Measurements from ENCODE around the gene PARP6. TPM values are rescaled to one million over a fixed set of nuclear protein-coding genes. Genes with fewer than 3 reads are reported as not detected.

Gene PARP6
- total and polyA plus RNA-seq, 2 of the 8 experiments (the other 6 are each of a cell fraction or from before 2014, with no cell fraction given): 39.8 to 45.3 TPM

- Histone ChIP-seq H3K23me2 (ENCODE audit: low read depth, low read length) (no peaks in the 10 kb centered on the region), H3K14ac (ENCODE audit: insufficient read length) (no peak overlapping the region), H2BK120ac (replicated peaks; ENCODE audit: low read depth, low read length) (no peak overlapping the region), H2BK20ac (ENCODE audit: low read length) (no peak overlapping the region), H4K8ac (ENCODE audit: extremely low read depth, insufficient read depth, low read length) (no peak overlapping the region), H3K36me3 (ENCODE audit: control insufficient read depth in 2 of 4, insufficient read depth in 4 of 4, low read length in 3 of 4) (no peaks in the 10 kb centered on the region), H2AFZ (ENCODE audit: low read length) (no peak overlapping the region), H3K9ac (replicated peaks in 1 of 4; ENCODE audit: extremely low read depth in 1 of 4, low read depth in 3 of 4, low read length in 3 of 4) (no peak overlapping the region; a peak in 1 of 7 replicates), H3K79me1 (ENCODE audit: low read depth, low read length) (no peaks in the 10 kb centered on the region), H3K4me3 (ENCODE audit: extremely low read depth in 1 of 4, insufficient read depth in 2 of 4, low read depth in 3 of 4, low read length in 4 of 4) (no peak overlapping the region), H3K79me2 (ENCODE audit: control insufficient read depth in 1 of 2, insufficient read depth in 2 of 2, low read length in 2 of 2) (no peaks in the 10 kb centered on the region), H3K18ac (ENCODE audit: extremely low read depth, low read length) (no peak overlapping the region), H3K4me2 (ENCODE audit: insufficient read depth in 1 of 2, low read depth in 2 of 2, low read length in 2 of 2) (no peak overlapping the region), H3K23ac (ENCODE audit: insufficient read length) (no peak overlapping the region), H3K9me3 (ENCODE audit: insufficient read depth in 2 of 2, low read depth in 1 of 2, low read length in 1 of 2) (no peaks in the 10 kb centered on the region), H3K56ac (replicated peaks; ENCODE audit: insufficient read length, low read depth, low read length) (no peak overlapping the region), H2BK12ac (ENCODE audit: low read depth, low read length) (no peak overlapping the region), H2AK5ac (ENCODE audit: low read depth, low read length) (no peak overlapping the region), H2BK5ac (ENCODE audit: low read depth, low read length) (no peak overlapping the region), H3K27ac (ENCODE audit: low read depth, low read length) (no peak overlapping the region), H4K5ac (ENCODE audit: insufficient read length, low read depth, low read length) (no peak overlapping the region), H3K4ac (replicated peaks; ENCODE audit: insufficient read length, low read depth, low read length) (no peak overlapping the region), H4K91ac (replicated peaks; ENCODE audit: insufficient read length, low read length) (no peak overlapping the region), H3K4me1 (replicated peaks in 1 of 4; ENCODE audit: control insufficient read depth in 3 of 4, insufficient read depth in 4 of 4, low read length in 3 of 4) (no peaks in the 10 kb centered on the region), H4K20me1 (replicated peaks in 1 of 2; ENCODE audit: control insufficient read depth in 1 of 2, insufficient read depth in 2 of 2, low read length in 2 of 2) (no peaks in the 10 kb centered on the region), H3K27me3 (replicated peaks in 1 of 4; ENCODE audit: control insufficient read depth in 3 of 4, extremely low read depth in 1 of 4, insufficient read depth in 3 of 4, low read length in 3 of 4) (0 out of 7 replicates have a peak, but pooled peaks cover 0 to 3% (median 0%) of the 10 kb centered on the region in 4 experiments), H2BK15ac (ENCODE audit: low read length) (no peak overlapping the region)
- FAIRE-seq (no peak), DNase-seq (ENCODE audit: low read depth in 1 of 2, low spot score in 2 of 2) (peak; percentile 19 to 59)
- WGBS, 2 experiments (ENCODE audit: extremely low coverage in 1 of 2, insufficient coverage in 1 of 2, insufficient read length in 1 of 2, insufficient replicate concordance in 2 of 2, low coverage in 1 of 2, low lambda C conversion rate in 2 of 2, missing lambda C conversion rate in 1 of 2): 40% methylated on average over 3 of the region's 3 CpGs; no CpG with 5 or more reads in 1 of the 2 experiments
- ChIA-PET POLR2A (ENCODE audit: partially characterized antibody) (interaction anchor here (1.9 to 3.5 kb wide), 2 partner anchors 11 to 55 kb away, joined by 5 to 13 read pairs; no protein-coding TSS in a partner anchor), CTCF (ENCODE audit: partially characterized antibody) (interaction anchor here (0.6 to 5.4 kb wide), 20 partner anchors 11 to 572 kb away, joined by 3 to 50 read pairs (median 4); partner anchors contain the start of gene GRAMD2A)
- TF ChIP-seq CEBPB (IDR thresholded peaks at IDR 0.05; ENCODE audit: low read depth, low read length) (no peak), SRF (IDR thresholded peaks at IDR 0.05; ENCODE audit: low read depth, low read length) (no peak), ZNF274 (IDR thresholded peaks at IDR 0.05; ENCODE audit: borderline replicate concordance, extremely low read depth, low read length) (no peak), TCF12 (IDR thresholded peaks at IDR 0.05; ENCODE audit: low read depth, low read length) (no peak), TAF1 (IDR thresholded peaks at IDR 0.05; ENCODE audit: low read depth, low read length) (no peak), CREB1 (IDR thresholded peaks at IDR 0.05) (no peak), TBP (IDR thresholded peaks at IDR 0.05; ENCODE audit: low read depth, low read length) (no peak), RXRA (IDR thresholded peaks at IDR 0.05; ENCODE audit: insufficient read depth, low read depth, low read length) (no peak), CTCF (IDR thresholded peaks at IDR 0.05; ENCODE audit: control extremely low read depth in 1 of 3, insufficient read depth in 1 of 3, low read depth in 1 of 3, low read length in 3 of 3) (peak; percentile 30 to 56 (median 38)), RAD21 (IDR thresholded peaks at IDR 0.05 in 1 of 2, conservative IDR thresholded peaks at IDR 0.05 in 1 of 2; ENCODE audit: low read depth in 2 of 2, low read length in 2 of 2) (peak; percentile 11 to 18; a peak in 1 of 4 replicates)
Observed at GRCh38 chr15:72285402-72285801, 13.0 kb upstream of the PARP6 start.

Data from H1 (cell line).